ENCODE measurements around the gene C22orf39.

C22orf39 gene

DNA sequence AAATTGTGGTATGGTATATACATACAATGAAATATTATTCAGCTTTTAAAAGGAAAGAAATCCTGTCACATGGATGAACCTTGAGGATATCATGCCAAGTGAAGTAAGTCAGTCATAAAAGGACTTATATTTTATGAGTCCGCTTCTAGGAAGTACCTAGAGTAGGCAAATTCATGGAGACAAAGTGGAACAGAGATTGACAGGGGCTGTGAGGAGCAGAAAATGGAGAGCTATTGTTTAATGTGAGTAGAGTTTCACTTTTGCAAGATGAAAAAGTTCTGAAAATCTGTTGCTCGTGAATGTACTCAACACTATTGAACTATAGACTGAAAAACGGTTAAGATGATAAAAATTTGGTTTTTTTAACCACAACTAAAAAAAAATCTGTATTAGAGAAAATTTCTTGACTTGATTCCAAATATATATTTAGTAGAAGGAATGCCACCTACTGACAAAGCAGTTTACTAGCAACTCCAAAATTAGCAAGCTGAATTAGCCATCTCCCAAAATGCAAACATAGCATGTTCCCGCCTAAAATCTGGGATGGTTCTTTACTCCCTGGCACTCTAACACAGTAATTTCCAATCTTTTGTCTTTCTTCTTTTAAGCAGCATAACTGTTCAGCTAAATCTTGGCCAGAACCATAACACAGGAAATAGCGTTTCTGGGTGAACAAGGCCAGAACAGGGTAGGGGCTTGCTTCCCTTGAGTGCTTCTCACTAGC, 30.0 kb upstream of the C22orf39 start:
- DNase-seq, result peak; percentile 37

GRCh38 chr22:19476023-19476422, 28.5 kb upstream of the C22orf39 start:
- no peak for DNase-seq

- DNase-seq, result peak; percentile 23
Observed at GRCh38 chr22:19473578-19473977, 26.1 kb upstream of the C22orf39 start.

DNA sequence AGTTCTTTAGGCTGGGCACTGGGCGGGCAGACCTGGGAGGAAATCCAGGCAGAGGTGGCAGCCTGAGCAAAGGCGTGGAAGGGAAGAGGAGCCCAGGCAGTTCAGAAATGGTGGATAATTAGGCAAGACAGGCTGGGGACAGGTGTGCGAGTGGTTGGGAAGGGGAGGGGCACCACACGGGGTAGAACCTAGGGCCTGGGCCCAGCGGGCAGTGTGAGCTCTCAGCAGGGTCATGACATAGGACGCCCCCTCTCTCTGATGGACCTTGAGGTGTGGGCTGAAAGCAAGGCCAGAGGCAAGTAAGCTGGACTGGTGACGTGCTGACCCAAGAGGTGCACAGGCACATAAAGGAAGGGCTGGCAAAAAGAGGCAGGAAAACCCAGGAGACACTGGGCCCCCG, 24.7 kb upstream of the C22orf39 start:
- DNase-seq, result no peak

DNA sequence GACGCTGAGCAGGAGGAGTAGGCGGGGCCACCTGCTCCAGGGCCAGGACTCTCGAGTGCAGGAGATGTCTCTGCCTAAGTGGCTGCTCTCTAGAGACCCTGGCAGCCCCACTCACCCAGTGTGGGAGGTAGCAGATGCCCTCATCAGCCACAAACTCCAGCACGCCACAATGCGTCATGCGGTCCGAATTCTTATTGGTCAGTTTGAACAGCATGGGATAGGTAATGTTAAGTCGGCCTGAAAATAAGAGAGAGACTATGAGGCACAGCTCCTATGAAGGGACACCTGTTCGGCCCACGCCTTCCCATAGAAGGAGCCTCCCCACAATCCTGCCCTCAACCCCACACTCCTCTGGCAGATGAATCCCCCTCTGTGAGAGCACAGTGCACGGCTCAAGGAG, 24.1 kb upstream of the C22orf39 start:
- DNase-seq, result no peak

GRCh38 chr22:19470010-19470409, 22.5 kb upstream of the C22orf39 start:
- no peak for DNase-seq

GRCh38 chr22:19469421-19469820, 21.9 kb upstream of the C22orf39 start:
- DNase-seq, result no peak

GRCh38 chr22:19467912-19468311, 20.4 kb upstream of the C22orf39 start:
- no peak for DNase-seq

DNA sequence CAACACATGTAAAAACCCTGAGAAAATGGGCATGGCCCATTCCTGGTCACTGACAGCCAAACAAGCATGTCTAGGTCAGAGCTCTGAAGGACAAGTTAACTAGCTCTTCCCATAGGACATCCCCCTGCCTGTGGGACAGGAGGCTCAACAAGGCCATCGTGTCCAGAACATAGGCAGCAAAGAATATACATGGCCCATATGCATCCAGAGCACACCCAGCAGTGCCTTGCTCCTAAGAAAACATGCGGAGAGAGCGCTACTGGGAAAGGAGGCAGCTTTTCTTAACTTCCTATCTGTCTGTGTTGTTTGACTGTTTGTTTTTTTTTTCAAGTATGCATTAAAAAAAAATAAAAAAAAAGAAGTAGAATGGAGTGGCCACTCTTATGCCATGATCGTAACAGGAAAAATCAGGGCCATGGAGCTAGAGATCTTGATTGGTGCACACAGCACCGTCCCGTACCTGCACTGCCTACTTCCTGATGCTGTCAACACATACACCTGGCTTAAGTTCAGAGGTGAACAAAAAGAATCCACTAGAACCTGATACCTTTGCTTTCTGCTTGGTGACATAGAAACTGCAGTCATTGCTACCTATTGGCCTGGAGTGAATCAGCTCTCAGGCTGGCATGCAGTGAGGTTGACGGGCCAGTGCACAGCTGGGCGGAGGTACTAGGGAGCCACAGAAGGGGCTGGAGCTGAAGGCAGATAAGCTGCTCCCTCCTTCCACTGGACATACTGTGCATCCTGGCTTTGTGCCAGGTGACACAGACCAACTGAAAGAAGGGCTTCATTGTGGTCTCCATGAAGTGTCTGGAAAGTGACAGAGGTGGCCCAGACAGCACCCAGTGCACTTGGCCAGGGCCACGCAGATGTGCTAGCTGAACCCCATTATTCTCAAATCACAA, 19.6 kb upstream of the C22orf39 start:
- no peak for DNase-seq

DNA sequence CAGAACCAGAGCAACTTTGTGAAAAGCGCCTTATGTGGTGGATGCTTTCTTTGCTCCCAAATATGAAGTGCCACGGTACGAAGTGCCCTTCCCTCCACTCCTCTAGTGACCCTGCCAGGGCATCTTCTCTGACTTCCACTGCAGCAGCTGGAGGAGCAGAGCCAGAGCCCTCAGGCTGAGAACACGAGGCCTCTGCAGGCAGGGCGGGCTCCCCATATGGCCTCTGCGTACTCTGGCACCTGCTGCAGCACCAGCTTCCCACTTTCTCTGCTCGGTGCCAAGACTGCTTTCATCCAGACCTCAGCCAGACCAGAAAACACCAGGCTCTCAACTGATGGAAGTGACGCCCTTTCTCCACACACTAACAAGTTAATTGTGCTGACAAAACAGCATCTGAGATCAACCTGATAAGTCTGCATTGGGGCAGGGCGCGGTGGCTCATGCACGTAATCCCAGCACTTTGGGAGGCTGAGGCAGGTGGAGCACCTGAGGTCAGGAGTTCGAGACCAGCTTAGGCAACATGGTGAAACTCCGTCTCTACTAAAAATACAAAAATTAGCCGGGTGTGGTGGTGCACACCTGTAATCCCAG, 18.7 kb upstream of the C22orf39 start:
- DNase-seq, result no peak

- DNase-seq, result no peak
Observed at GRCh38 chr22:19464975-19465374, 17.5 kb upstream of the C22orf39 start.

DNA sequence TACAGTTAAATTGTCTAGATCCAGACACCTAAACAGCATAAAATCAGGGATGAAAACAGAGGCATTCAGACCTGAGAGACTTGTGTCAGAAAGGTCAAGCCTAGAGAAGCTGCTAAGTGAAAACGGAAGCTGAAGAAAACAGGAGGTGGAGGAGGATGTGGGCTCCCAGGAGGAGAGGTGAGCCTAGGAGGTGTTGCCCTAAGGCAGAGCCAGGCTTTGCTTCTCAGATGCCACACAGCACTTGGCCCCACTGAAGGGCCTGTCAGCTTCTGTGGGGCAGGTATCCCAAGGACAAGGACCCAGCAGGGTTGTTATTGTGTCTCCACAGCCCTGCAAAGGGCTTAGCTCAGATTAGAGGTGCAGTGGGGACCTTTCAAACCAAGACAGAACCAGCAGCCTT, 17.0 kb upstream of the C22orf39 start:
- DNase-seq, result no peak

DNA sequence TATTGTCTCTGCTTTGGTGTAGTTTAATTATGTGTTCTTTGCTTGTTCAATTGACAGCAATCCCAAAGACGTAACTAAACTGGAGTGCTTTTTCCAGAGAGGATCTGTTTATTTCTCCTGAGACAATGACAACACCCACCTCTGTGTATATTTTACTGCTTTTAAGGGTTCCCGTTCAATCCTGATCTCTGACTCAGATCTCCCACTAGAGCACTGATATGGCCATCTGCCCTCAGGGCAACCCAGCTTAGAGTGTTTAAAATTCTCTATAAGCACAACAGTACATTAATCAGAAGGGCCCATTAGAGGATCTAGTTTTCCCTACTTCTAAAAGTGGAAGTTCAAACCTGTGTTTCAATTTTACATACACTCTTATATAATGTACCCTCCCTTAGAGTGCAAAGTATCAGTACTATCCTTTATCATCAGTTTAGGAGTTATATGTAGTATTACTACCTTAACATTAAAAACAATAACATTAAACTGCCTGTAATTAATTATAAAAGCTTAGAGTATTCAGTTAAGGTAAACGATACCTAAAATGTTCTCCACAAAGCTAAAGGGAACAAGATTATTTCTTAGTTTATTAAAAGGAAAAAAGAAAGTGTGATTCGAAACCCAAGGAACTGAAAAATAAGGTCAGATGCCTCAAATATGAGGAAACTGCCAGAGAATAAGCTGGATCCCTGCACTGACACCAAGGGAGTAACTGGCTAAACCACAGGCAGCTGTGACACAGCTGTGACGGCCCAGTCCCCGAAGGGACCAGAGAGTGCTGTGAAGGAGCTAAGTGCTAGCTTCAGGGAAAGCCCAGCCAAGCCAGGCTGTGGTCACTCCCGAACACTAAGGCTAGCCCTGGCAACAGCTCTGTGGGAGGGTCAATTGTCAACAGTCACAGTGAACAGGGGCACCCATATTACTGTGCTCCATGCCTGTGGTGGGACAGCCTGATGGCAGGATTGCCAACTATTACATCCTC, 16.3 kb upstream of the C22orf39 start:
- no peak for DNase-seq

- DNase-seq, result no peak
Observed at GRCh38 chr22:19463008-19463407, 15.5 kb upstream of the C22orf39 start.

- no peak for DNase-seq
Observed at GRCh38 chr22:19461506-19461905, 14.0 kb upstream of the C22orf39 start.

- DNase-seq, result no peak
Observed at GRCh38 chr22:19460036-19460435, 12.5 kb upstream of the C22orf39 start.

DNA sequence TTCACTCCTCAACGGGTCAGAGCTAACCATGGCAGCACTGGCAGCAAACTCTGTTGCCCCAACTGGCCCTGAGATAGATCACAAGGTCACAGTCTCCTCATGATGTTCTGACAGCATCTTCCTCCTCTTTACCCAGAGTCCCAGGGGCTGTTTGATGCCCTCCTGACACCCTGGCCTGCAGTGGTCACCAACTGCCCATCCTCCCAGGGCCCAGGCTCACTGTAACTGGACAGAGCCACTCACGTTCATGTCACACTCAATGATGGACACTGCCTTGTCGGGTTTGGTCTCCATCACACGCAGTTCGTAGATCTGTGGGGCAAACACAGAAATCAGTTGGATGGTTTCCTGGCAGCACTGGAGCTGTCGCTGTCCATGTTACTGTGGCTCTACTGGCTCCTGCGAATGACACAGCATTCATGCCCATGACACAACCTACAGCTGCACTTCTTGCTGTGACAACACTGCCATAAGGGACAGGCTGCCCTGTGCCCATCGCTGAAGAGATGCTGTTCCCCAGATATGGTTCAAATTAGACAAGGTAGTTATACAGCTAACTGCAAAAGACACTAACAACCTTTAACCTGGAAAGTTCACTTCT, 10.4 kb upstream of the C22orf39 start:
- DNase-seq, result no peak

- DNase-seq, result no peak
Observed at GRCh38 chr22:19456541-19456940, 9.0 kb upstream of the C22orf39 start.

DNA sequence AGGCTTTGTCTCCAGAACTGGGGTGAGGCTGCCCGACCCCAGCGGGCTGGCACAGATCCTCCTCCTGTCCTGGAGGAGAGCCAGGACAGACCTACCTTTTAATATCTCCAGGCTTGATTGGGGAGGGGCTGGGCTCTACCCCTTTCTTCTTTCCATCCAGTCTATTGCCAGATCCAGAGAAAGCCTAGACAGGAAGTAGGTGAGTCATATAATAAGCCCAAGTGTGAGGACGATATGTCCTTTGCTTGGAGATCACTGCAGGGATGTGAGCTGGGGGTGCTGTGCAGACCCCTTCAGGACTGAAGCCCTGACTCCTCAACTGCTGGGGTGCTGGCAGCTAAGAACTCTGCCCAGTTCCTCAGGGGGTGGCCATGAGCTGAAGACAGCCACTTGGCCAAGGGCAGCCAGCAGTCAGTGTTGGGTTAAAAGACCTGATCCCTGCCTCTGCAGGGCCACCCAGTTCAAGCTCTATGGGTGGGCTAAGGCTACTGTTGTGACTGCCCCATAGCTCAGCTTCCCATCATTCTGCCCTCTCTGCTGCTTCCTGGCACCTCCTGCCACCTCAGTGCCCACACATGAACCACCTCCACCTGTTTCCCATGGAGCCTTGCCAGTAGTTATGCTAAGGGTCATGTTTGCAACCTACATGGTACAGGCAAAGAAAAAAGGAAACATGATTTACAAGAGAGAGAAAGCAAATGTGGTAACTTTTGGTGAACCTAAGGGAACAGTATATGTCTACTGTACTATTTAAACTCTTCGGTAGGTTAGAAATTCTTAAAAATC, 8.3 kb upstream of the C22orf39 start:
- DNase-seq, result peak; percentile 29

GRCh38 chr22:19455033-19455432, 7.5 kb upstream of the C22orf39 start:
- no peak for DNase-seq

DNA sequence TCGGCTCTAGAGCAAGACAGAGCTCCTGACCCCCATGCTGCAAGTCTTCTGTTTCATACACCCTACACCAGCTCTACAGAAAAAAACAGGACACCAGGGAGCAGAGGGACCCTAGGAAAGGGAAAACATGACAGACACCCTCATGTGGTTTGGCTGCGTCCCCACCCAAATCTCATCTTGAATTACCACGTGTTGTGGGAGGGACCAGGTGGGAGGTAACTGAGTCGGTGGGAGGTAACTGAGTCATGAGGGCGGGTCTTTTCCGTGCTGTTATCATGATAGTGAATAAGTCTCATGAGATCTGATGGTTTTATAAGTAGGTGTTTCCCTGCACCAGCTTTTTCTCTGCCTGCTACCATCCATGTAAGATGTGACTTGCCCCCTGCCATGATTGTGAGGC, 6.6 kb upstream of the C22orf39 start:
- DNase-seq, result no peak
